Urothelium cell line (cell line): ENCODE data around the gene TOM1.

Experiments used
- DNase-seq: peaks from one replicate; pipeline ENCODE4 v3.0.0; 2011; ENCODE audit warnings: low spot score, mixed read lengths
- FAIRE-seq: peaks from 2 replicates; lab custom pipeline; 2011; peaks lifted over from hg19 to GRCh38; lab: Jason Lieb, UNC

The TOM1 gene

DNA sequence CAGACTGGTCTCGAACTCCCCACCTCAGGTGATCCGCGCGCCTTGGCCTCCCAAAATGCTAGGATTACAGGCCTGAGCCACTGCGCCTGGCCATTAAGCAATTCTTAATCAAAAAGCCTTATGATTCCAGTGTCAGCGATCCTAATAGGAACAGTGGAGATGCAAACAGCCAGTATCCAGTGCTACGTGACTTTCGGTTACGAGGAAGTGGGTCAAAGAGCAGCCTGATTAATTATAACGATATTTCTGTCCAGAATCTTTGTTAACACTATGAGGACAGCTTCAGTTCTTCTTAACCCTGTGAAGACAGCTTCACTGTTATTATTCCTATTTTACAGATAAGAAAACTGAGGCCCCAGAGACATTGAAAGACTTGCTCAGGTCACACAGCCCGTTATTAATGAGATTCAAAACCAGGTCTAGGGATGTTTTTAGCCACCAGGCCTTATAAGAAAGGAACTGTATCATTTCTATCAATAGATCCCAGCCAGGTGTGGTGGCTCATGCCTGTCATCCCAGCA lies 63.9 kb downstream of the TOM1 start:
- no peak for DNase-seq
- FAIRE-seq, result peak; percentile 79

DNA sequence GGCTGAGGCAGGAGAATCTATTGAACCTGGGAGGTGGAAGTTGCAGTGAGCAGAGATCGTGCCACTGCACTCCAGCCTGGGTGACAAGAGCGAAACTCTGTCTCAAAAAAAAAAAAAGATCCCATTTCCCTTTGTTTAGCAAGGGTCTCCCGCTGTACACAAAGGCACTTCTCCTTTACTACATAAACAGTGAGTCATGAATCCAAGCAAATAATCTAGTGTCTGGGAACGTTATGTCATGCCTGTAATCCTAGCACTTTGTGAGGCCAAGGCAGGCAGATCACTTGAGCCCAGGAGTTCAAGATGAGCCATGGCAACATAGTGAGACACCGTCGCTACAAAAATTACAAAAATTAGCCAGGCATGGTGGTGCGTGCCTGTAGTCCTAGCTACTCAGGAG lies 64.5 kb downstream of the TOM1 start:
- DNase-seq (peak; percentile 81), FAIRE-seq (peak; percentile 99)

DNA sequence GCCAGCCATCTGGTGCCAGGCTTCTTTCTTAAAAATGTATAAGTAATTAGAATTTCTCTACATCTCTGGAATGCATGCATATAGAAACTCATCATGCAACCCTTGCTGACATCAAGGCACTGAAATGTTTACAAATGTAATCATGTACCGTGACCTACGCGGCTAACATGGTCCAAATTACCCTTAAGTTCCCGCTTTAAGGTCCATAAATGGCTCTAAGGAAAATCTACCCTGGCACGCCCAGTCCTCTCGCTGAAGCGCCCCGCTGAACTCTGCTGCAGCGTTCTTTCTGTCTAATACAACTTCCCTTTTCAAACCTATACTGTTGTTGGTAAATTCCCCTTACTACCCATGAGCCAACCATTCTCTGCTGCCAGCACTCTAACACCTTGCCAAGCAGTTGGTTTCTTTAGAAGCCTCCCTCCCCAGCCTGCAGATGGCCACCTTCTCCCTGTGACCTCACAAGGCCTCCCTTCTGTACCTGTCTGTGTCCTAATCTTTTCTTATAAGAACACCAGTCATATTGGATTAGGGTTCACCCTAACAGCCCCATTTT lies 67.7 kb downstream of the TOM1 start:
- peak; percentile 88 for FAIRE-seq
- DNase-seq, result no peak

DNA sequence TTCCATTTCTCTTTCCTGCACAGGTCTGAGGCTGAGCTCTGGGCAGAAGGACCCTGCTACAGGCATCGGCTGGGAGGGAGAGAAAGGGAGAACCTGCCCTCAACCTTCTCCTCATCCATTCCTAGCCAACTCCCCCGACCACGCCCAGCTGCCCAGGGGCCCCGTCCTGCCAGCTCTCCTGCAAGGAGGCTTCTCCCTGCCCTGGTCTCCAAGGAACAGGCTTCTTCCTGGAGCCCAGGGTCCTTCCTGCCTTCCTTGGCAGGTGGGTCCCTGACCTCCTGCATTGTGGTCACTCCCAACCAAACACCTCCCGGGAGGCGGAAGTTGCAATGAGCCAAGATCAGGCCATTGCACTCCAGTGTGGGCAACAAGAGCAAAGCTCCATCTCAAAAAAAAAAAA lies 68.7 kb downstream of the TOM1 start:
- DNase-seq (no peak), FAIRE-seq (peak; percentile 90)

DNA sequence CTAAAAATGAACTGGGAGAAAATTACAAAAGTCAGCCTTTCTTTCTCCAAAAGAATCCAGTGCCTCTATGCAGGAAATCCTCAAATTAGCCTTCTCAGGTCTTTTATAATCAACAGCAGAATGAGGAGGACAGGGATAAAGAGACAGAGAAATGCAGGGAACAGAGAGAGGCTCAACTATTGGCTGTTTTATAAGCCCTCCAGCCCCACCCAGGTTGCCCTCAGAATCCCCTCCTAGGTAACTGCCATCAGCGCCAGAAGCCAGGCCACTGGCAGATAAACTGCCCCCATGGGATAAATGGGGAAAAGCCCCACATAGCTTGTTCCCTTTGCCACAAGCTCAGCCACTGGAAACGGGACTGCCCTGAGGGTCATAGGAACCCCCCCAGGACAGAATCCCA lies 70.3 kb downstream of the TOM1 start:
- no peak for DNase-seq

GRCh38 chr22:35373781-35374180 lies 74.1 kb downstream of the TOM1 start:
- FAIRE-seq (peak; percentile 65), DNase-seq (no peak)

More for the DNA sequence above, 70.3 kb downstream of the TOM1 start:
- no peak for FAIRE-seq

DNA sequence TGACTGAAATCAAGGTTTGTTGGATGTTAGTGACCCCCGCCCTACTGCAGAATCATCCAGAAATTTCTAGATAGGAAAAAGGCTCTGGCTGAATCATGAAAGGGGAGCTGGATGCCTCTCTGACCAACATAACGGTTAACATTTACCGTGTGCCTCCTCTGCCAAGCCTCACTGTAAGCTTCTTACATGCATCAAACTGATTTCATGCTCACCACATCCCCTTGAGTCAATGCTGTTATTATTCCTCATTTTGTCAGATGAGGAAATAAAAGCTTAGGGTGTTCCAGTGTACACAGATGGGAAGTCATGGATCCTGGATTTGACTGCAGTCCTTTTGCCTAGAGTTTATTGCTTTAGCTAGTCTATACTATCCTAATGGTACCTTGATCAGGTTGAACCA lies 75.3 kb downstream of the TOM1 start:
- FAIRE-seq, result no peak
- DNase-seq, result no peak

DNA sequence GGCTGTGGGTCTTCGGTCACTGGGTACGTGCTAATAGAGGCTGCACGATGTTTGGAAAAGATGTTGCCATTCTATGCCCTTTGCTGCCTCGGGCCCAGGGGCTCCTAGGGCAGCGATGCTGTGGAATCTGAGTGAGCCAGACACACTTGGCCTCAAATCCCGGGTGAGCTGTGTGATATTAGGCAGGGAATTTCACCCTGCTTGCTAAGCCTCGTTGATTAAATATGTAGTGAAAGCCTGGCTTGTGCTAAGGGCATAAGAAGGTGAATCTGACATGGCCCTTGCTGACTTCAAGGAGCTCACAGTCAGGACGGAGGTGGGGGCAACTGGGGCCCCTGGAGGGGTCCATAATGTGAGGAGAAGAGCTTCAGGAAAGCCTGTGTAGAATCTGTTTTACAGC lies 75.8 kb downstream of the TOM1 start:
- FAIRE-seq, result no peak
- no peak for DNase-seq

DNA sequence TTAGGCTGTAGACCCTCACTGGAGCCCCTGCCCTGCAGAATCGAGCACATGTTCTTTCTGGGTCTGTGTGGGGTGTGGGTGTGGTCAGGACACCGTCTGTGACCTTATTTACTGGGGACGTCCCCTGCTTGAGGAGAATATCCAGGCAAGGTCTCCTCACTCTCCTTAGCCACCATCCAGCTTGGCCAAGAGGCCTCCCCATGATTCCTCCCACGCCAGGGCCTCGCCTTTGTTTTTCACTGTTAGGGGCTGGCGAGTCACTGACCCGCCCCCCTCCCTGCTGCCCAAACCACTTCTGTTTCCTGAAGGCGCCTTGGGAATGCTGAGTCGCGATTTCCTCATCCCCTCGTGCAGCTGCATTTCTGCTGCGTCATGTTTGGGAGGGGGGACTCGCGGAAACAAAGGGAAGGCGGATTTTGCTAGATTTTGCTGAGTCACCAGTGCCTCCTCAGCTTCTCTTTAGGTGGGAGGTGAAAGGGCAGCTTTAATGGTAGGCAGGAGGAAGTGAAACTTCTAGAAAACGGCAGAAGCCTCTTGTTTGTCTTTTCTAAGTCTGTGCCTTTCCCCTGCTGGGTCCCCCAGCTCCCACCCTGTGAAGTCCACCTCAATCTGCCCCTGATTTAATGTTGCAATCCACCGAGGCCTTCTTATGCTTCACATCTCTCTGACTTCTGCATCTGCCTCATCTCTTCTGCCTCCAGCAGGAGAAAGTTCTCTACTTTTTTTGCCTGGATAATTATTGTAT lies 77.2 kb downstream of the TOM1 start:
- peak; percentile 99 for FAIRE-seq
- peak; percentile 99 for DNase-seq

DNA sequence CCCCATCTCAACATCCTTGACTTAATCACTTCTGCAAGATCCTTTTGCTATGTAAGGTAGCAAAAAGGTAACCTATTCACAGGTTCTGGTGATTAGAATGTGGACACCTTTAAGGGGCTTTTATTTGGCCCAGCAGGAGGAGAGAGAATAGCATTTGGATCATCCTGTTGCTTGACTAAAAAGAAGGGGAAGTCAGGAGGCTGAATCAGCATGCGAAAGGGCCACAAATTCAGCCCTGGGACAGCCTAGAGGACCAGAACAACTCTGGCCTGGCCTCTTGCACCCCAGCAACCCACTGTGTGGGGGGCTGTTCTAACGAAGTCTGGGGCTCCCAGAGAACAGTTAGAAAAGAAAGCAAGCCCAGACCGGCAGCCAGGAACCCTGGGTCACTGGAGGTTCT lies 78.0 kb downstream of the TOM1 start:
- DNase-seq (no peak), FAIRE-seq (no peak)

- FAIRE-seq, result no peak
- no peak for DNase-seq
These were observed 78.9 kb downstream of the TOM1 start for GRCh38 chr22:35378621-35379020.

- DNase-seq (no peak), FAIRE-seq (no peak)
These were observed 79.7 kb downstream of the TOM1 start for GRCh38 chr22:35379146-35379993.

- no peak for DNase-seq
- no peak for FAIRE-seq
These were observed 80.3 kb downstream of the TOM1 start for GRCh38 chr22:35380013-35380412.

DNA sequence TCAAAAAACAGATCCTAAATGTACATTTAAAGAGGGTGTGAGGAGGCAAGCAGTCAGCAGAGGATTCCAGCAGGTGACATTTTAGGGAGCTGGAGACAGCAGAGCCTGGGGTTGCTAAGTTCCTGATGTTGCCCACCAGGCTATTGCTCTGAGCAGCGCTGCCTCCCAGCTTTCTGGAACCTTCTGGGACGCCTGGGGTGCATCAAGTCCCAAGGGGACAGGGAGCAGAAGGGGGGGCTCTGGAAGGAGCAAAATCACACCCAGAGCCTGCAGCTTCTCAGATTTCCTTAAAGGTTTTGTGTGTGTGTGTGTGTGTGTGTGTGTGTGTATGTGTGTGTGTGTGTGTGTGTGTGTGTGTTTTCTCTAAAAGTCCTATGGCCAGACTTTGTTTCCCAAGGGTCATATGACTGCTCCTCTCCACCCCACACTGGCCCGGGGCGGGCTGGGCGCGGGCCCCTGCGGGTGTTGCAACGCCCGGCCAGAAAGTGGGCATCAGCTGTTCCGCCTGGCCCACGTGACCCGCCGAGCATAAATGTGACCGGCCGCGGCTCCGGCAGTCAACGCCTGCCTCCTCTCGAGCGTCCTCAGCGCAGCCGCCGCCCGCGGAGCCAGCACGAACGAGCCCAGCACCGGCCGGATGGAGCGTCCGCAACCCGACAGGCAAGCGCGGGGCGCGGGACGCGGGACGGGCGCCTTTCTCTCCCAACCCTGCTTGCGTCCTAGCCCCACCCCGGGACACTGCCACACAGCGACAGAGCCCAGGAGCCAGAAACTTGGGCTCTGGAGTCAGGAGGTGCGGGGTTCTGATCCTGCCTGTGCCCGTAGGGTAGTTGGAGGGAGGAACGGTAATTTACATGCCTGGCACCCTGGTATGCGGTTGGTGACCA lies 81.1 kb downstream of the TOM1 start, which contains the start of gene HMOX1:
HMOX1 (plus strand) TSS at position 560 of the 887 bp plus-strand sequence; CDS start at position 638, 78 bp downstream.
- FAIRE-seq (peak; percentile 99), DNase-seq (peak; percentile 98)

DNA sequence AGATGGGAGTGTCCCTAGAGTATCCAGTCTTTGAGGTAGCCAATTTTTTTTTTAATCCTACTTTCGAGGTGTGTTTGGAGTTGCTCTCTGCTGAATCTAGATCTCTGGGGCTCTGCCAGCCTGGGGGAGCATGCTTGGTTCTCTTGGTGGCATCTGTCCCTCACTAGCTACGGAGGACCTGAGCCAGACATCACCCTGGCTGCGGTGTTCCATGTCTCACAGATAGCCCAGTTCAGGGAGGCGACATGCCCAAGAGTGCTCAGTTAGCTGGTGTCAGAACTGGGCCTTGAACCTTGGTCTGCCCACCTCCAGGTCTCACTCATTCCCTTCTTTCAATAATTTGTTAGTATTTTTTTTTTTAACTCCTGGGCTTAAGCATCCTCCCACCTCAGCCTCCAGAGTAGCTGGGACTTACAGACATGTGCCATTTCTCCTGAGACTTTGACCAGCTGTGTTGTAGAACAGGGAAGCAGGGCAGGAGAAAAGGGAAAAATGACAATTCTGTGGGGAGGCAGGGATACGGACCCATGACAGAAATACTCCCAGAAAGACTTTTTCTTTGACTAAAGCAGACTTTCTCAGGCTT lies 81.8 kb downstream of the TOM1 start:
- DNase-seq (peak; percentile 54), FAIRE-seq (no peak)

GRCh38 chr22:35383679-35384071 lies 84.0 kb downstream of the TOM1 start:
- peak; percentile 71 for FAIRE-seq

DNA sequence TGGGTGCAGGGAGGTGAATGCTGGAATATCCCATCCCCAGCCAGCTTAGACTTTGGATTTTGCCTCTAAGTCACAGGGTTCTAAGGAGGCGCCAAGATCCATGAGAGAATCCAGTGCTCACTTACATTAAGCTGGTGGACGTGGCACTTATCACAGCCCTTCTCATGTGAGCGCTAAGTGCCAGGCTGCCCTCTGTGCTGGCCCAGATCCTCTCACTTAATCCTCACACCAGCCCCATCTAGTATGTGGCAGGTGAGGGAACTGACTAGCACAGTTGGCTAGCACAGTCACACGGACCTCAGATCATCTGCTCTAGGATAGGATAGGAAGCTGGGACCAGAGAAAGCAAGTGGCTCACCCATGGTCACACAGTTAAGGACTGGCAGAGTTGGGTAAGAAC lies 84.8 kb downstream of the TOM1 start:
- DNase-seq (no peak), FAIRE-seq (peak; percentile 95)

More at GRCh38 chr22:35383679-35384071, 84.0 kb downstream of the TOM1 start:
- no peak for DNase-seq

DNA sequence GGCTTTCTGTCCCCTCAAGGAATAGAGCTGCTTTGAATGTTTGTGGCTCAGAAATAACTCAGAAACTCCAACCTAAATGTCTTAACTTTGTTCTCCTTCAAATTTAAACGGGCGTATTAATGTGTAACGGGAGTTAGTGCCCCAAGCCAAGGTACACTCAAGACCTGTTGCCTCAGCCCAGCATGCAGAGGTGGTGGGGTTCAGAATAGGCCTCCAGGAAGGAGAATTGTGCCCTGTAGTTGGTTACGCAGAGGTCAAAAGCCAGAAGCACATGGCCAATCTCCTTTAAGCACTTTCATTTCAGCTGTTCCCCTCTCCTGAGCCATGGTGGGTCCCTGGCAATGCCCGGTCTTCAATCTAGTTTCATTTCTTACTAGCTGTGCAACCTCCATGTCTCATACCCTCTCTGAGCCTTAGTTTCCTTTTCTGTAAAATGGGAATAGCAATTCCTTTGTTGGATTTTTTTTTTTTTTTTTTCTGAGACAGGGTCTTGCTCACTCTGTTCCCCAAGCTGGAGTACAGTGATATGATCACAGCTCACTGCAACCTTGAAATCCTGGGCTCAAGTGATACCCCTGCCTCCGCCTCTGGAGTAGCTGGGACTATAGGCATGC lies 85.4 kb downstream of the TOM1 start:
- DNase-seq, result no peak
- no peak for FAIRE-seq

GRCh38 chr22:35386670-35387288 lies 87.1 kb downstream of the TOM1 start:
- DNase-seq, result no peak
- peak; percentile 95 for FAIRE-seq
